GM12878 (cell line): ENCODE data around the gene RNU6-1.

Experiments
- BHLHE40 ChIP-seq, 2 experiments: fragments of 450-650 bp in 1 of 2; IDR thresholded peaks; 2 replicates each; pipeline ENCODE4 v1.6.1; 2011 to 2017; ENCODE audit warnings: low read depth in 2 of 2, borderline replicate concordance in 1 of 2, improper control_type of control experiment in 1 of 2, low read length in 1 of 2, mild to moderate bottlenecking in 1 of 2
- CEBPB ChIP-seq, 2 experiments: fragments of 150-350 bp in 1 of 2; IDR thresholded peaks; 2 replicates each; pipeline ENCODE4 v1.6.1; 2012 to 2014; ENCODE audit warnings: low read depth in 2 of 2, low read length in 2 of 2, borderline replicate concordance in 1 of 2, inconsistent platforms in 1 of 2
- CHD2 ChIP-seq: IDR thresholded peaks from 2 replicates; pipeline ENCODE4 v1.6.1; 2011; ENCODE audit warnings: low read depth, low read length, improper control_type of control experiment, borderline replicate concordance
- ESRRA ChIP-seq: IDR thresholded peaks from 2 replicates; pipeline ENCODE4 v1.6.1; 2012; ENCODE audit warnings: mild to moderate bottlenecking, low read length, improper control_type of control experiment
- MTA2 ChIP-seq: fragments of 450-650 bp; IDR thresholded peaks from 2 replicates; pipeline ENCODE4 v1.6.1; 2016; ENCODE audit warnings: low read depth, mild to moderate bottlenecking, moderate library complexity
- TF ChIP-seq, protein P1 (sequence below), 3 experiments: IDR thresholded peaks in 2 of 3; conservative IDR thresholded peaks in 1 of 3; 2 replicates each; pipeline ENCODE4 v1.5.1; 2011; ENCODE audit warnings: low read depth in 3 of 3, low read length in 3 of 3, mild to moderate bottlenecking in 3 of 3, control low read depth in 2 of 3, moderate library complexity in 2 of 3, inconsistent platforms in 1 of 3, mixed read lengths in 1 of 3; ENCODE audit not compliant: control insufficient read depth in 2 of 3, insufficient read depth in 1 of 3; ENCODE audit errors: extremely low read depth in 1 of 3

DNA sequence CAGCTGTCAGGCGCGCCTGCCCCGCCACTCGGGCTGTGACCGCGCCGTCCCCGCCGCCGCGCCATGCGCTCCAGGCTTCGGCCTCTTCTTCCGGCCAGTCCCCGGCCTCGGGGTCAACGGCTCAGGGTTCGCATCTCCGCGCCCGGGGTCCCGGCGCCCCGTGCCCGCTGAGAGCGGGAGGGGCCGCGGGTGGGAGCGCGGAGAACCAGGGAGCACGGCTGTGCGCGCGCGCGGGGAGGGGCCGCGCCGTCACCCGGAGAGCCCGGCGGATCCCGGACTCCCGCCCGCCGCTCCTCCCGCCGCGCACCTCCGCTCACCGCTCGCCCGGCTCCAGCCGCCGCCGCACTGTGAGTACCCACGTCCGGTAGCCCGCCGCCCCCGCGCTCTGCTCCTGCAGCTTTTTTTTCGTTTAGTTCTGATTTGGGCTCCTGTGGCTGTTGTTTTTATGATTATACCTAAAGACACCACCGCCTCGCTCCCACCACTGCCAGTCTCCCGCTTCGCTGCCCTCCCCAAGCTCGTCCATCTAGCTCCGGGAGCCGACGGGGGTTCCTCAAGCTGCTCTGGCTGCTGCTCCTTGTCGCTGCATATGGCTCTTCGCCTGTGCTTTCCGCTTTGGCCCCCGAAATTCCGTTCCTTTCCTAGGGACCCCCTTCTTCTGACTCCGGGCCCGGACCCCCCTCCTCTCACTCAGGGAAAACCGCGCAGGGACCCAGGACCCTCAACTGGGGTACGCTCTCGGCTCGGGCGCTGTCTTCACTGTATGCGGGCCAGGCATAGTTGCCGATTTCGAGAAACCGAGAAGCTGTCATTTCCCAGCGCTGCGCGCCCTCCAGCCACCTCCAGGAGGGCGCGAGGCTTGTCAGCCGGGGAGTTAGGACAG is 16.3 kb downstream of the RNU6-1 start:
- no peak for TF ChIP-seq CEBPB (IDR thresholded peaks at IDR 0.05; ENCODE audit: borderline replicate concordance in 1 of 2, low read depth in 2 of 2, low read length in 2 of 2)
- TF ChIP-seq MTA2 = no peak
- TF ChIP-seq CHD2 = no peak
- TF ChIP-seq, protein P1, sequence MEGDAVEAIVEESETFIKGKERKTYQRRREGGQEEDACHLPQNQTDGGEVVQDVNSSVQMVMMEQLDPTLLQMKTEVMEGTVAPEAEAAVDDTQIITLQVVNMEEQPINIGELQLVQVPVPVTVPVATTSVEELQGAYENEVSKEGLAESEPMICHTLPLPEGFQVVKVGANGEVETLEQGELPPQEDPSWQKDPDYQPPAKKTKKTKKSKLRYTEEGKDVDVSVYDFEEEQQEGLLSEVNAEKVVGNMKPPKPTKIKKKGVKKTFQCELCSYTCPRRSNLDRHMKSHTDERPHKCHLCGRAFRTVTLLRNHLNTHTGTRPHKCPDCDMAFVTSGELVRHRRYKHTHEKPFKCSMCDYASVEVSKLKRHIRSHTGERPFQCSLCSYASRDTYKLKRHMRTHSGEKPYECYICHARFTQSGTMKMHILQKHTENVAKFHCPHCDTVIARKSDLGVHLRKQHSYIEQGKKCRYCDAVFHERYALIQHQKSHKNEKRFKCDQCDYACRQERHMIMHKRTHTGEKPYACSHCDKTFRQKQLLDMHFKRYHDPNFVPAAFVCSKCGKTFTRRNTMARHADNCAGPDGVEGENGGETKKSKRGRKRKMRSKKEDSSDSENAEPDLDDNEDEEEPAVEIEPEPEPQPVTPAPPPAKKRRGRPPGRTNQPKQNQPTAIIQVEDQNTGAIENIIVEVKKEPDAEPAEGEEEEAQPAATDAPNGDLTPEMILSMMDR (IDR thresholded peaks at IDR 0.05 in 2 of 3, conservative IDR thresholded peaks at IDR 0.05 in 1 of 3; ENCODE audit: control insufficient read depth in 2 of 3, extremely low read depth in 1 of 3, insufficient read depth in 1 of 3, low read depth in 3 of 3, low read length in 3 of 3) = no peak
- no peak for TF ChIP-seq ESRRA
- TF ChIP-seq BHLHE40 (IDR thresholded peaks at IDR 0.05; ENCODE audit: borderline replicate concordance in 1 of 2, low read depth in 2 of 2, low read length in 1 of 2) = no peak
